NOMO-1 treated with DMSO at 0.1 percent for 48 hours (cell line): ENCODE data around the gene MSI2.
A peak's percentile ranks its signal among the peaks of the same experiment; 100 is the strongest.

Experiments used
- DNase-seq: peaks from one replicate; lab custom pipeline; 2025; ENCODE audit not compliant: unreplicated experiment; lab: John Stamatoyannopoulos, UW

The MSI2 gene

GRCh38 chr17:57425903-57426880 lies 169.9 kb downstream of the MSI2 start:
- no peak for DNase-seq

GRCh38 chr17:57429966-57430365 lies 173.6 kb downstream of the MSI2 start:
- no peak for DNase-seq

GRCh38 chr17:57431415-57431814 lies 175.1 kb downstream of the MSI2 start:
- DNase-seq, result no peak

GRCh38 chr17:57432507-57433277 lies 176.4 kb downstream of the MSI2 start:
- no peak for DNase-seq

- DNase-seq, result no peak
Measured at GRCh38 chr17:57433452-57433851, 177.1 kb downstream of the MSI2 start.

- no peak for DNase-seq
Measured at GRCh38 chr17:57434361-57434760, 178.0 kb downstream of the MSI2 start.

- DNase-seq, result no peak
Measured at GRCh38 chr17:57436565-57436964, 180.2 kb downstream of the MSI2 start.

GRCh38 chr17:57438066-57438731 lies 181.9 kb downstream of the MSI2 start:
- no peak for DNase-seq

GRCh38 chr17:57439651-57440050 lies 183.3 kb downstream of the MSI2 start:
- no peak for DNase-seq

GRCh38 chr17:57440522-57441269 lies 184.4 kb downstream of the MSI2 start:
- DNase-seq, result no peak

GRCh38 chr17:57441270-57441600 lies 184.9 kb downstream of the MSI2 start:
- DNase-seq, result no peak

- no peak for DNase-seq
Measured at GRCh38 chr17:57442401-57442823, 186.1 kb downstream of the MSI2 start.

- DNase-seq, result peak; percentile 20
Measured at GRCh38 chr17:57442914-57443571, 186.7 kb downstream of the MSI2 start.

- DNase-seq, result no peak
Measured at GRCh38 chr17:57443781-57444180, 187.5 kb downstream of the MSI2 start.

- DNase-seq, result no peak
Measured at GRCh38 chr17:57444682-57445450, 188.5 kb downstream of the MSI2 start.

GRCh38 chr17:57445772-57446472 lies 189.6 kb downstream of the MSI2 start:
- no peak for DNase-seq

GRCh38 chr17:57447357-57447989 lies 191.2 kb downstream of the MSI2 start:
- no peak for DNase-seq

- no peak for DNase-seq
Measured at GRCh38 chr17:57447990-57448758, 191.9 kb downstream of the MSI2 start.
